ENCODE measurements around the gene BGLAP. TPM values are rescaled to one million over a fixed set of nuclear protein-coding genes. Genes with fewer than 3 reads are reported as not detected.

Gene BGLAP
- polyA plus RNA-seq, 1 donor, result 3.3 TPM

Other genes starting within 250 kb of the BGLAP start
- 206 TPM for gene SSR2, start 221.2 kb upstream of the BGLAP start, polyA plus RNA-seq (ENCODE audit: insufficient read length)
- 49.4 TPM for gene UBQLN4, start 188.4 kb upstream of the BGLAP start, polyA plus RNA-seq (ENCODE audit: insufficient read length)
- 40.8 TPM for gene LAMTOR2, start 187.4 kb upstream of the BGLAP start, polyA plus RNA-seq (ENCODE audit: insufficient read length)
- gene RAB25, start 181.0 kb upstream of the BGLAP start, polyA plus RNA-seq (ENCODE audit: insufficient read length), result 1.0 TPM
- gene MEX3A, start 159.7 kb upstream of the BGLAP start, polyA plus RNA-seq (ENCODE audit: insufficient read length), result 22.5 TPM
- gene LMNA, start 127.5 kb upstream of the BGLAP start, polyA plus RNA-seq (ENCODE audit: insufficient read length), result 319 TPM
- 4.8 TPM for gene SEMA4A, start 88.6 kb upstream of the BGLAP start, polyA plus RNA-seq (ENCODE audit: insufficient read length)
- gene SLC25A44, start 48.1 kb upstream of the BGLAP start, polyA plus RNA-seq (ENCODE audit: insufficient read length), result 11.3 TPM
- gene PMF1, start 29.2 kb upstream of the BGLAP start, polyA plus RNA-seq (ENCODE audit: insufficient read length), result 42.3 TPM
- gene PAQR6, start 5.9 kb downstream of the BGLAP start, polyA plus RNA-seq (ENCODE audit: insufficient read length), result 5.2 TPM
- gene SMG5, start 40.6 kb downstream of the BGLAP start, polyA plus RNA-seq (ENCODE audit: insufficient read length), result 53.6 TPM
- 5.0 TPM for gene TMEM79, start 42.1 kb downstream of the BGLAP start, polyA plus RNA-seq (ENCODE audit: insufficient read length)
- 20.2 TPM for gene GLMP, start 53.5 kb downstream of the BGLAP start, polyA plus RNA-seq (ENCODE audit: insufficient read length)
- gene VHLL, start 57.1 kb downstream of the BGLAP start, polyA plus RNA-seq (ENCODE audit: insufficient read length), result not detected
- gene CCT3, start 96.1 kb downstream of the BGLAP start, polyA plus RNA-seq (ENCODE audit: insufficient read length), result 187 TPM
- gene TSACC, start 96.3 kb downstream of the BGLAP start, polyA plus RNA-seq (ENCODE audit: insufficient read length), result 1.0 TPM
- gene RHBG, start 127.0 kb downstream of the BGLAP start, polyA plus RNA-seq (ENCODE audit: insufficient read length), result 0.22 TPM

Measured in hindlimb muscle (tissue), 1 donor.